Measurements from ENCODE around the gene OR52D1.

OR52D1 gene

DNA sequence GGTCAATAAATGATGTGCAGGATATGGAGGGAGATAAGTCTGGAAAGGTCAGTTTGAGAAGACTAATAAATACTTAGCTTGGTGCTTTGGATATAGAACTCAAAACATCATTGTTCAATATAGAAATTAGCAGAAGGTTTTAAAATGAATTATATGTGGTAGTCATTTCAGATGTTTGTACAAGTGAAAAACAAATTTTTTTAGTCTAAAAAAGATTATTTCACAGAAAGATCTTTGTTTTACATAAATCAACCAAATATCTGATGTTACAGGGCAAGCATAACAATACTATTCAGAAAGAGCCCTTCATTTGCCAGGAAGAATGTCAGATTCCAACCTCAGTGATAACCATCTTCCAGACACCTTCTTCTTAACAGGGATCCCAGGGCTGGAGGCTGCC is at the start of gene OR52D1:
TSS of gene OR52D1 (plus strand) at position 301 of the 400 bp plus-strand sequence. CDS start at position 323, 22 bp downstream.
- DNase-seq, result no peak

- DNase-seq, result no peak
Observed at GRCh38 chr11:5441414-5441813, 47.1 kb upstream of the OR52D1 start, which contains the start of gene OR51I1. Gene OR51I1 (minus strand): TSS chr11:5441514. CDS start chr11:5441514, 0 bp downstream.

DNA sequence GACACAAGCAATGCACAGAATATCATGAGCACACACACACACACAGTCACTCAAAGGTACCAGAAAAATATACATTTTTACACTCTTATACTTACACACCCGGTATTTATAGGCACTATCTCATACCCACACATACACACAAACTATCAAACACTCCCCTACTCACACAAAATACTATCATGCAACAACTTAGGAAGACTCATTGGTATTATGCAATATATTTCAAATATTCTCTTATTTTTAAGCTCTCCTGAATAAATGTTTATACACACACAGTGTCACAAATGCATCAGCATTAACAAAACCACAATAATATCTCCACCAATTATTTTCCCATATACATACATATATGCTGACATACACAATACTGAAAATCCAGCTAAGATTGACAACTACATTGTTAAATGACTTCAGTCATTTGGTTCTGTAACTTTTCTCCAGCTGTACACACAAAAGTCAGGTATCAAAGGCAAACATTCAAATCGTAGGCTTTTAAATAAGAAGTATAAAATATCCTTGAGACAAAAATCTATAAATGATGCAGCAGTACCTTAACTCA is 44.6 kb upstream of the OR52D1 start:
- DNase-seq, result no peak

DNA sequence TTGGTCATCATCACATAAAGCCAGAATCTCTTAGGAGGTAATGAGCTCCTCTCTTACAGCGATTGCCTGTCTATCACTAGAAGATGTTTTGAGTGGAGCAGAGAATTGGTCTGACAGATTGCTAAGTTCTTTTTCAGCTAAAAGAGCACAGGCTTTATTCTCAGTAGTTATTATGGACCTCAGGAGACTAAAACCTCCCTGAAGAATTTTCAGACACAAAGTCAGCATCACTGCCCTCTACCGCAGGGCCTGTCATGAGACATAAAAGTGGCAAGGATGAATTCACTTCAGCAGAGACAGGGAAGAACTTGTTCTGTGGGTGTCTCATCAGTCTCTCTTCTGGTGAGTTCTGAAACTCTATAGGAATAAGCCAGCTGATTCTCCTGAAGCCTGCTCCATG is 39.5 kb upstream of the OR52D1 start, which contains the start of gene OR51I2:
TSS of gene OR51I2 (plus strand) at position 301 of the 400 bp plus-strand sequence. CDS start 4,166 bp downstream, outside the sequence.
- DNase-seq, result no peak

DNA sequence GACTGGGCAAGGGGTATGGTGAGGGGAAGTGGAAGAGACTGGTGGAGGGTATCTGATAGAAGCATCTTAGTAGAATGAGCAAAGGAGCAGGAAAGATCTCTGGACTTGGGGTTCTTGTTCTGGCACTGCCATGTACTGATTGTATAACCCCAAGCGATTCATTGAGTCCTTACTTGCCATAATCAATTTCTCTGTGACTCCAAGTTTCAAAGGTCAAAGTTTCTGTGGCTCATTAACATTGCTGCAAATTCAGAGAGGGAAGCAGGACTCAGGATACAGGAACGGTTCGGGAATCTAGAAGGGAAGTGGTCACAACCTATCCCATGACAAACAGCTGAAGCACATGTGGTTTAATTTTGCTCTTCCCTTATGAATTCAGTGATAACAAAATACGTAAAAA is 39.1 kb upstream of the OR52D1 start:
- DNase-seq, result no peak

- DNase-seq, result no peak
Observed at GRCh38 chr11:5460983-5461621, 27.4 kb upstream of the OR52D1 start.

GRCh38 chr11:5467527-5467926 is 21.0 kb upstream of the OR52D1 start:
- peak in 1 of 3 experiments; percentile 25 for DNase-seq

- DNase-seq, result no peak
Observed at GRCh38 chr11:5473921-5474320, 14.6 kb upstream of the OR52D1 start.

- DNase-seq, result peak; percentile 17 to 51 (median 22)
Observed at GRCh38 chr11:5476186-5476819, 12.2 kb upstream of the OR52D1 start.

- no peak for DNase-seq
Observed at GRCh38 chr11:5486003-5486402, 2.5 kb upstream of the OR52D1 start.

GRCh38 chr11:5486421-5486820 is 2.1 kb upstream of the OR52D1 start:
- no peak for DNase-seq

- DNase-seq, result no peak
Observed at GRCh38 chr11:5488798-5489399, 414 bp downstream of the OR52D1 start.

DNA sequence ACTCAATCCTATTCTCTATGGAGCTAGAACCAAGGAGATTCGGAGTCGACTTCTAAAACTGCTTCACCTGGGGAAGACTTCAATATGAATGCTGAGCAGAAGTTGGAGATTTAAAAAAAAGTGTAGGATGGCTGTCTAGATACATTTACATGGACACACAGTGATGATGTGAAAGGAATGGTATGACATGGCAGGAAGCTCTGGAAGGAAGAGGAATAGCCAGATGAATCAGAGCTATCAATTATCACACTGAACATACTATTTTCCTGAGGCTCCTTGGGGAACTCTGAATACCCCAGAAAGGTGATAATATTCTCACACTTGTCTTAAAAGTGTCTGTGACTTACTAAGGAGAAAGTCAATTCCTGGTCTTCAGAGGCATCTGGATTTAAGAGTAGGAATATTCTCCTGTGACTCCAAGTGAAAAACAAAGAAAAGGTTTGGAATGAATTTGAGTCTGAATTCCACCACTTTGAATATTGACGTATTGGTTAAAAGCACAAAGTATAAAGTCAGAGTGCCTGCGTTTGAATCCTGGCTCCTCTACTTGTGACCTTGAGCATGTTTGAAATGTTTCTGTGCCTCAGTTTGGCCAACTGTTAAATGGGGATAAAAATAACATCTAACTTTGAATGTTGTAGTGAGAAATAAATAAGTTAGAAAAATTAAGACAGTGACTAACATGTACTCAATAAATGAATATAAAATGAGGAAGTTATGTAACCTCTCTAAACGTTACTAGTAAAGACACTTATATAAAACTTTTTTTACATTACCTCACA is 1.3 kb downstream of the OR52D1 start:
- DNase-seq, result no peak

DNA sequence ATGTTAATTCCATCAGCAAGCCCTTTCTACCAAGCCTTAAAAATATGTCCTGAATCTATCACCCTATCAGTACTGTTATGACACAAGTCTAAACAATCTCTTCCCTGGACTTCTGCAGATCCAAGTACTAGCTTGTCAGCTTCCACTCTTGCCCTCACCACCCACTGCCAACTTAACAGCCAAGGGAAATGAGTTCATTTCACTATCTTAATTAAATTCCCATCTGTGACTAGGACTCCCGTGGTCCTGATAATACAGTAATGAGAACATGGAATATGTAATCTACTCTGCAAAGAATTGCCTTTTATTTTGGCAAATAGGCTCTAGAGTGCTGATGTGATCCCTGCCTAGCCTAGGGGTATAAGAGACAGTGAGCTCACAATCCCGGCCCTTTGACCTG is 11.2 kb downstream of the OR52D1 start:
- no peak for DNase-seq

- DNase-seq, result no peak
Observed at GRCh38 chr11:5500393-5500801, 11.9 kb downstream of the OR52D1 start.

GRCh38 chr11:5504403-5504921 is 16.0 kb downstream of the OR52D1 start:
- DNase-seq, result no peak

DNA sequence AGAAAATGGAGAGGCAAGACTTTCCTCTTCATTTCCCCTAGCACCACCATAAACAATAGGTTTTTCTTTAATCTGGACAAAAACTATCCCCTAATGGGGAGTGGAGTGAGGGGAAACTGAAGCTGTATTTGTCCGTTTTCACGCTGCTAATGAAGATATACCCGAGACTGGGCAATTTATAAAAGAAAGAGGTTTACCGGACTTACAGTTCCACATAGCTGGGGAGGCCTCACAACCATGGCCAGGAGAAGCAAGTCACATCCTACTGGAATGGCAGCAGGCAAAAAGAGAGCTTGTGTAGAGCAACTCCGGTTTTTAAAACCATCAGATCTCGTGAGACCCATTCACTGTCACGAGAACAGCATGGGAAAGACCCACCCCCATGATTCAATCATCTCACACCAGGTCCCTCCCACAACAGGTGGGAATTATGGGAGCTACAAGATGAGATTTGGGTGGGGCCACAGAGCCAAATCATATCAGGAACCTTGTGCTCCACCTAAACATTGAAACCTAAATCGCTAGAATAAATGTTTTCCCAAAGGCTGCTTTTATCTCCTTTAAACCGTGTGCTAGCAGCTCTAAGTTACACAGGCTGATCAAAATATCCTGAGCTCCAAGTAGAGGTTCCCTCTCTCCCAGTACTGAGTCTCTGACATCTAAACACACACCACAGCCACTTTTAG is 17.0 kb downstream of the OR52D1 start:
- no peak for DNase-seq

GRCh38 chr11:5507177-5507932 is 18.9 kb downstream of the OR52D1 start:
- DNase-seq, result no peak

DNA sequence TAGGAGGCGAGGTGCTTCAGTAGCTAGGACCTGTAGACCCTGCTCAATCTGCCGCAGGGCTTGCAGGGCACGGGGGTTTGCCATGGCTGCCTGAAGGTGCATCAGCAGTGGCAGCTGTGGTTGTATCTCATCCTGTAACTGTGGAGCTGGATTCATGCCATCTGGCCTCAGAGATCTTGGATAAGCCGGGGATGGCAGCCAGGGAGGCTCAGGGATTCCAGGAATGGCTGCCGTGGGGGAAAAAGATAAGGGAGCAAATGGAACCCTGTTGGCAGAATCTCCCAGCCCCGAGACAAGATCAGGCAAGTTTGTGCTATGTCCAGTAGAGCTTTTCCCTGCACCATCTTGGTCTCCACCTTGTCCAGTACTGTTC is 19.4 kb downstream of the OR52D1 start:
- no peak for DNase-seq

DNA sequence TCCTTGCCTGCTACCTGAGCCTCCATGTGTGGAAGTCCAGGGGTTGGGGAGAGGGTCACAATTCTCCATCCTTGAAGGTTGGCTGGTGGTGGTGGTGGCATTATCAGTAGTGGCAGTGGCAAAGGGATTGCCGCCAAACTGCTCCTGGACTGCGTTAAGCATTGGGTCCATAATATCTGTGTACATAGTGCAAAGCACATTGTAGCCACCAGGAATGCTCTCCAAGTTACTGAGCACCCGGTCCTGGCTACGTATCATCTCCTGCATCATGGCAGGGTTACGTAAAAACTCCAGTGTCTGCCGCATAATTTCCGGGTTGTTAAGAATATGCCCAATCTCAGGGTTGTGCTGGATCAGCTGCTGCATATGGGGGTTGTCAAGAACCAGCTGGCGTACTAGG is 20.1 kb downstream of the OR52D1 start:
- no peak for DNase-seq

GRCh38 chr11:5509803-5510202 is 21.3 kb downstream of the OR52D1 start, which contains the start of gene UBQLN3:
Gene UBQLN3 (minus strand): TSS chr11:5509957. CDS start chr11:5509558, 399 bp downstream.
- DNase-seq, result no peak

Data from NCI-H1417 (cell line).